Hepatocyte (in vitro differentiated cells): ENCODE data around the gene RDH16. TPM values are rescaled to one million over a fixed set of nuclear protein-coding genes. Genes with fewer than 3 reads are reported as not detected.
A peak's percentile ranks its signal among the peaks of the same experiment; 100 is the strongest.

Experiments
- DNase-seq: peaks from one replicate; pipeline ENCODE4 v3.0.0-alpha.2; 2016; ENCODE audit warnings: low spot score
- H2AFZ ChIP-seq: fragments of 200-600 bp; sonication (generic); 2 replicates; pipeline ENCODE4 v1.6.0; 2016; ENCODE audit warnings: antibody characterized with exemption, mild to moderate bottlenecking
- H3K27ac ChIP-seq: fragments of 200-600 bp; sonication (generic); 2 replicates; pipeline ENCODE4 v1.5.1; 2016; ENCODE audit warnings: mild to moderate bottlenecking
- H3K27me3 ChIP-seq: fragments of 200-600 bp; sonication (generic); 2 replicates; pipeline ENCODE4 v1.6.1; 2016
- H3K36me3 ChIP-seq: fragments of 200-600 bp; sonication (generic); replicated peaks from 2 replicates; pipeline ENCODE4 v1.5.1; 2016; ENCODE audit warnings: low read depth; ENCODE audit not compliant: insufficient read depth
- H3K4me1 ChIP-seq: fragments of 200-600 bp; sonication (generic); 2 replicates; pipeline ENCODE4 v1.5.1; 2016; ENCODE audit warnings: mild to moderate bottlenecking, moderate library complexity; ENCODE audit not compliant: insufficient read depth
- H3K4me2 ChIP-seq: fragments of 200-600 bp; sonication (generic); 2 replicates; pipeline ENCODE4 v1.6.0; 2016
- H3K4me3 ChIP-seq: fragments of 200-600 bp; sonication (generic); 2 replicates; pipeline ENCODE4 v1.5.1; 2016; ENCODE audit warnings: mild to moderate bottlenecking
- H3K79me2 ChIP-seq: fragments of 200-600 bp; sonication (generic); 2 replicates; pipeline ENCODE4 v1.6.0; 2017; ENCODE audit warnings: mild to moderate bottlenecking
- H3K9me2 ChIP-seq: fragments of 200-600 bp; sonication (generic); replicated peaks from 2 replicates; pipeline ENCODE4 v1.6.0; 2017; ENCODE audit warnings: mild to moderate bottlenecking; ENCODE audit not compliant: insufficient read depth
- H3K9me3 ChIP-seq: fragments of 200-600 bp; sonication (generic); 2 replicates; pipeline ENCODE4 v1.5.1; 2016; ENCODE audit warnings: low read depth, mild to moderate bottlenecking
- H4K20me1 ChIP-seq: fragments of 200-600 bp; sonication (generic); 2 replicates; pipeline ENCODE4 v1.6.0; 2016; ENCODE audit warnings: mild to moderate bottlenecking; ENCODE audit not compliant: insufficient read depth, poor library complexity, severe bottlenecking
- EZH2 ChIP-seq: fragments of 200-600 bp; sonication (generic); IDR thresholded peaks from 2 replicates; pipeline ENCODE4 v1.6.1; 2016; ENCODE audit warnings: antibody characterized with exemption, mild to moderate bottlenecking, borderline replicate concordance
- EZH2phosphoT487 ChIP-seq: fragments of 200-600 bp; sonication (generic); IDR thresholded peaks from one replicate; pipeline ENCODE4 v1.6.1; 2018; ENCODE audit warnings: antibody characterized with exemption, mild to moderate bottlenecking, low read depth, moderate library complexity; ENCODE audit not compliant: unreplicated experiment, severe bottlenecking
- WGBS: methylation state at CpG from one replicate; pipeline ENCODE4 v1.1.6; 2016; ENCODE audit warnings: low lambda C conversion rate; ENCODE audit errors: missing lambda C conversion rate; 5-methylcytosine and 5-hydroxymethylcytosine counted together
- polyA plus RNA-seq: library from polyadenylated mRNA; unstranded; fragments of >200 nt; fragmentation: Nextera tagmentation; extraction: Ambion mirVana; gene quantifications from 2 replicates; pipeline ENCODE4 v1.2.1, GENCODE V29; 2016
- total RNA-seq: library from RNA; depleted of rRNA; stranded (reverse); fragments of >200 nt; gene quantifications from 2 replicates; pipeline ENCODE4 v1.2.3, GENCODE V29; 2014
- TF ChIP-seq, protein P1 (sequence below): fragments of 200-600 bp; sonication (generic); IDR thresholded peaks from 2 replicates; pipeline ENCODE4 v1.5.1; 2016; ENCODE audit warnings: antibody characterized with exemption, mild to moderate bottlenecking; ENCODE audit not compliant: poor library complexity

RDH16 gene
- total and polyA plus RNA-seq, 2 experiments from 2014 or later: 0.64 to 1.7 TPM

DNA sequence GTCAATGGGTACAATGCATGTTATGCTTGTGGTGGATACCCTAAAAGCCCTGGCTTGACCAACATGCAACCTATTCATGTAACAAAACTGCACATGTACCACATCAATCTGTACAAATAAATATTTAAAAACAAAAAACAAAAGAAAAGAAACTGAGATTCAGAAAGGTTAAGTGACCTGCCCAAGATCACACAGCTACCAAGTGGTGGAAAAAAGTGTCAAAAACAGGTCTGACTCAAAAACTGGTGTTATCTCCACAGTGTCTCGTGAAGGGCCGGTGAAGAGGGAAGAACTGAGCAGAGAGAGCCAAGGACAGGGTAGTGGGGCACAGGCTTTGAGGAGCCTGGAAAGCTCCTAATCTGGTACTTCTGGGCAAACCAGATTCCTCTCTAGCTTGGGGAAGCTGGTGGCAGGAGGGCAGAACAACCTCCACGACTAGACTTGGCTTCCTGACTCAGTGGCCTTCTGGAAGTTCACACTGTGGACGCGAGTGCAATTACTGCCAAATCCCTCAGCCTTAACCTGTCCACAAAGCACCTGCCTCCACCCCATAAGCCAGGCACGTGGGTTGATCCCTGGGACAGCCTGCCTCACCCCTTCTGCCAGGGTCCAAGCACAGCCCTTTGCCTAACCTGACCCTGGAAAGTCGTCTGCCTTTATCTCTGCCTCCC, 33.4 kb upstream of the RDH16 start:
- H3K4me2 ChIP-seq: no peak overlapping the region
- no peaks in the 10 kb centered on the region for H3K36me3 ChIP-seq
- H3K9me2 ChIP-seq: no peaks in the 10 kb centered on the region
- H3K79me2 ChIP-seq: no peaks in the 10 kb centered on the region
- H3K4me1 ChIP-seq: peaks cover 4% of the 10 kb centered on the region
- no peaks in the 10 kb centered on the region for H4K20me1 ChIP-seq
- TF ChIP-seq EZH2phosphoT487 (no peak), EZH2 (no peak)
- TF ChIP-seq, protein P1, sequence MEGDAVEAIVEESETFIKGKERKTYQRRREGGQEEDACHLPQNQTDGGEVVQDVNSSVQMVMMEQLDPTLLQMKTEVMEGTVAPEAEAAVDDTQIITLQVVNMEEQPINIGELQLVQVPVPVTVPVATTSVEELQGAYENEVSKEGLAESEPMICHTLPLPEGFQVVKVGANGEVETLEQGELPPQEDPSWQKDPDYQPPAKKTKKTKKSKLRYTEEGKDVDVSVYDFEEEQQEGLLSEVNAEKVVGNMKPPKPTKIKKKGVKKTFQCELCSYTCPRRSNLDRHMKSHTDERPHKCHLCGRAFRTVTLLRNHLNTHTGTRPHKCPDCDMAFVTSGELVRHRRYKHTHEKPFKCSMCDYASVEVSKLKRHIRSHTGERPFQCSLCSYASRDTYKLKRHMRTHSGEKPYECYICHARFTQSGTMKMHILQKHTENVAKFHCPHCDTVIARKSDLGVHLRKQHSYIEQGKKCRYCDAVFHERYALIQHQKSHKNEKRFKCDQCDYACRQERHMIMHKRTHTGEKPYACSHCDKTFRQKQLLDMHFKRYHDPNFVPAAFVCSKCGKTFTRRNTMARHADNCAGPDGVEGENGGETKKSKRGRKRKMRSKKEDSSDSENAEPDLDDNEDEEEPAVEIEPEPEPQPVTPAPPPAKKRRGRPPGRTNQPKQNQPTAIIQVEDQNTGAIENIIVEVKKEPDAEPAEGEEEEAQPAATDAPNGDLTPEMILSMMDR: no peak
- H2AFZ ChIP-seq: no peak overlapping the region
- no peak overlapping the region for H3K4me3 ChIP-seq
- DNase-seq: no peak
- no peak overlapping the region for H3K27ac ChIP-seq
- H3K27me3 ChIP-seq: no peaks in the 10 kb centered on the region
- WGBS: 76% methylated on average over 6 of the region's 7 CpGs
- H3K9me3 ChIP-seq: no peaks in the 10 kb centered on the region

DNA sequence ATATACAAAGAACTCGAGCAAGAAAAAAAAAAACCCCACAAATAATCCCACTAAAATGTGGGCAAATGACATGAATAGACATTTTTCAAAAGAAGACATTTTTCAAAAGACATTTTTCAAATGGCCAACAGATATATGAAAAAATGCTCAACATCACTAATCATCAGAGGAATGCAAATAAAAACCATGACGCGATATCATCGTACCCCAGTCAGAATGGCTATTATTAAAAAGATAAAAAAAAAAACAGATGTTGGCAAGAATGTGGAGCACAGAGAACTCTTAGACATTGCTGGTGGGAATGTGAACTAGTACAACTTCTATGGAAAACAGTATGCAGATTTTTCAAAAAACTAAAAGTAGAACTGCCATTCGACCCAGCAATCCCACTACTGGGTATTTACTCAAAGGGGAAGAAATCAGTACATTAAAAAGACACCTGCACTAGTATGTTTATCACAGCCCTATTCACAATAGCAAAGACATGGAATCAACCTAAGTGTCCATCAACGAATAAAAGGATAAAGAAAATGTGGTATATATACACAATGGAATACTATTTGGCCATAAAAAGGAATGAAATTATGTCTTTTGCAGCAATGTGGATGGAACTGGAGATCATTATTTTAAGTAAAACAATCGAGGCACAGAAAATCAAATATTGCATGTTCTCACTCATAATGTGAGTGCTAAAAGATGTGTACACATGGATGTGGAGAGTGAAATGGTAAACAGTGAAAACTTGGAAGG, 32.6 kb upstream of the RDH16 start:
- 83% methylated on average over 7 of the region's 7 CpGs for WGBS
- H3K9me3 ChIP-seq: no peaks in the 10 kb centered on the region
- no peaks in the 10 kb centered on the region for H3K27me3 ChIP-seq
- TF ChIP-seq EZH2phosphoT487 (no peak), EZH2 (no peak)
- TF ChIP-seq, protein P1: no peak
- no peak overlapping the region for H3K27ac ChIP-seq
- H4K20me1 ChIP-seq: no peaks in the 10 kb centered on the region
- DNase-seq: no peak
- peaks cover 4% of the 10 kb centered on the region for H3K4me1 ChIP-seq
- H2AFZ ChIP-seq: no peak overlapping the region
- H3K4me3 ChIP-seq: no peak overlapping the region
- H3K79me2 ChIP-seq: no peaks in the 10 kb centered on the region
- H3K36me3 ChIP-seq: no peaks in the 10 kb centered on the region
- no peaks in the 10 kb centered on the region for H3K9me2 ChIP-seq
- no peak overlapping the region for H3K4me2 ChIP-seq

DNA sequence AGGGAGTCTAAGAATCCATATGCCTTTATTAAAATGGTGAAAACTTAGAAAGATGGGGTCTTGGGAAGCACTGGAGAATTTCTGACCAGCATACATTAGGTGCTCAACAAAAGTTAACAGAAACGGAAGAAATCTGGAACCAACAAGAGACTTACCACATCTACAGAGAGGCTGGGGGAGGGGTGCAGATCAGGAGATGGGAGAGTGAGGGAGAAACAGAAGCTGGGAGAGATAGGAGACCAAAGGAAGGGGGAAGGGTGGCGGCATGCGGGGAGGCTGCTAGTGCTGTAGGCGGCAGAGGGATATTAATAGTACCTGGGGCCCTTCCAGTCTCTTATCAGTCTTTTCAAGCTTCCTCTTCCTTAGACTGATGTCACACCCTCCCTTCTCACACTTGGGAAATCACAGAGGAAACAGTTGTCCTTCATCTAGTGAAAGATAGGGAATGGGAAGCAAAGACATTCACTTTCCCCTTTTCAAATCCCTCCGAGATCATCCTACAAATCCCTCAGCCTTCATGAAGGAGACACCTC, 30.9 kb upstream of the RDH16 start:
- peak; percentile 63 for DNase-seq
- Histone ChIP-seq H3K4me1 (peaks cover 4% of the 10 kb centered on the region), H3K4me2 (peak overlapping the region; percentile 28), H3K4me3 (no peak overlapping the region), H4K20me1 (no peaks in the 10 kb centered on the region), H3K36me3 (no peaks in the 10 kb centered on the region), H3K27ac (no peak overlapping the region), H3K9me3 (no peaks in the 10 kb centered on the region), H2AFZ (no peak overlapping the region), H3K79me2 (no peaks in the 10 kb centered on the region), H3K9me2 (no peaks in the 10 kb centered on the region), H3K27me3 (no peaks in the 10 kb centered on the region)
- TF ChIP-seq EZH2phosphoT487: no peak
- 49% methylated on average over 5 of the region's 5 CpGs for WGBS

DNA sequence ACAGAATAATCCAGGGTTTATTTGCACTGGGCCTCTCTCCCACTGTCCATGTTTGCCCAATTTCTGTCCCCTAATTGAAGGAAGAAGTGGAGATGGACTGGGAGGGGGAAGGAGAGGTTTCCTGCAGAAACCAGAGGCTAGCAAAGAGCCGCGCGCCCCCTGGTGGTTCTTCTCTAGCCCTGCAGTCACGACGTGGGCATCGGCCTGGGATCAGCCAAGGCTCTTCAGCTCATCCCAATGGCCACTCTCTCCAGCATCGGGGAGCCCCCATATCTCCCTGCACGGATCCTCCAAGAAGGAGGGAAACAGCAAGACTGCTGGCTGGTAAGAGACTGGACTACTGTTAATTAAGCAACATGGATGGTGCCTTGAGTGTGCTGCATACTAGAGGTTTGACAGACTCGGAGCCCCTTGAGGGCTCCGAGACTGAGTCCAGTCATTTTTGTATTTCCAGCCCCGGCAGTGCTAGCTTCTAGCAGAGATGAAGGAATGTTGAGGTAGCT, 30.2 kb upstream of the RDH16 start:
- H3K9me2 ChIP-seq: no peaks in the 10 kb centered on the region
- H3K9me3 ChIP-seq: no peaks in the 10 kb centered on the region
- H4K20me1 ChIP-seq: no peaks in the 10 kb centered on the region
- TF ChIP-seq, protein P1: peak; percentile 91
- TF ChIP-seq EZH2phosphoT487: no peak
- 29% methylated on average over 11 of the region's 11 CpGs for WGBS
- no peak overlapping the region for H2AFZ ChIP-seq
- H3K27ac ChIP-seq: no peak overlapping the region
- no peaks in the 10 kb centered on the region for H3K27me3 ChIP-seq
- no peaks in the 10 kb centered on the region for H3K79me2 ChIP-seq
- H3K4me3 ChIP-seq: no peak overlapping the region
- peaks cover 4% of the 10 kb centered on the region for H3K4me1 ChIP-seq
- peak; percentile 90 for DNase-seq
- H3K4me2 ChIP-seq: no peak overlapping the region
- H3K36me3 ChIP-seq: no peaks in the 10 kb centered on the region
